K562 (cell line): ENCODE measurements around the gene HES6. TPM values are rescaled to one million over a fixed set of nuclear protein-coding genes. Genes with fewer than 3 reads are reported as not detected.

ENCODE experiments used
- PHF21A ChIP-seq: fragments of 450-650 bp; IDR thresholded peaks from 2 replicates; pipeline ENCODE4 v1.6.1; 2017; ENCODE audit warnings: low read depth, borderline replicate concordance
- RFX5 ChIP-seq: IDR thresholded peaks from 2 replicates; pipeline ENCODE4 v1.6.1; 2011; ENCODE audit warnings: low read depth, mild to moderate bottlenecking, improper control_type of control experiment, low read length
- polyA plus RNA-seq, 8 experiments: library from polyadenylated mRNA; depleted of rRNA in 4 of 8; stranded (reverse) in 5 of 8; unstranded in 3 of 8; fragments of >200 nt; fragmentation: Nextera tagmentation in 2 of 8; fragmentation: Illumina TruSeq in 1 of 8; extraction: Ambion mirVana in 2 of 8; extraction: Trizol in 1 of 8; gene quantifications; 2 replicates each; pipeline versions ENCODE4 v1.2.1 to v1.2.3, GENCODE V29; 2011 to 2014; ENCODE audit warnings: inconsistent platforms in 1 of 8, missing spikeins in 1 of 8
- total RNA-seq, 7 experiments: library from RNA; depleted of rRNA in 6 of 7; stranded (reverse); fragments of >200 nt in 6 of 7; fragmentation: Illumina TruSeq in 2 of 7; extraction: Trizol in 2 of 7; gene quantifications; 2 replicates each; pipeline versions ENCODE4 v1.2.1 to v1.2.3, GENCODE V29; 2011 to 2021; ENCODE audit warnings: low replicate concordance in 1 of 7
- TF ChIP-seq, protein P1 (sequence below): fragments of 250-450 bp; sonication (Bioruptor Pico); IDR thresholded peaks from 2 replicates; pipeline ENCODE4 v1.4.0; 2020
- TF ChIP-seq, protein P2 (sequence below), 2 experiments: fragments of 450-650 bp in 1 of 2; sonication (generic) in 1 of 2; formaldehyde crosslinking in 1 of 2; IDR thresholded peaks in 1 of 2; conservative IDR thresholded peaks in 1 of 2; 2 replicates each; pipeline versions ENCODE4 v1.6.1 to v1.8.1; 2016 to 2023; ENCODE audit warnings: mild to moderate bottlenecking in 2 of 2, moderate library complexity in 2 of 2, inconsistent platforms in 1 of 2, missing genetic modification reagents in 1 of 2
- TF ChIP-seq, protein P3 (sequence below): fragments of 450-650 bp; IDR thresholded peaks from 2 replicates; pipeline ENCODE4 v1.6.1; 2016; ENCODE audit warnings: low read depth

HES6 gene
- total and polyA plus RNA-seq, 9 of the 15 experiments (the other 6 are each of a cell fraction or from before 2014, with no cell fraction given) = 6.2 to 133 (median 29.2) TPM

DNA sequence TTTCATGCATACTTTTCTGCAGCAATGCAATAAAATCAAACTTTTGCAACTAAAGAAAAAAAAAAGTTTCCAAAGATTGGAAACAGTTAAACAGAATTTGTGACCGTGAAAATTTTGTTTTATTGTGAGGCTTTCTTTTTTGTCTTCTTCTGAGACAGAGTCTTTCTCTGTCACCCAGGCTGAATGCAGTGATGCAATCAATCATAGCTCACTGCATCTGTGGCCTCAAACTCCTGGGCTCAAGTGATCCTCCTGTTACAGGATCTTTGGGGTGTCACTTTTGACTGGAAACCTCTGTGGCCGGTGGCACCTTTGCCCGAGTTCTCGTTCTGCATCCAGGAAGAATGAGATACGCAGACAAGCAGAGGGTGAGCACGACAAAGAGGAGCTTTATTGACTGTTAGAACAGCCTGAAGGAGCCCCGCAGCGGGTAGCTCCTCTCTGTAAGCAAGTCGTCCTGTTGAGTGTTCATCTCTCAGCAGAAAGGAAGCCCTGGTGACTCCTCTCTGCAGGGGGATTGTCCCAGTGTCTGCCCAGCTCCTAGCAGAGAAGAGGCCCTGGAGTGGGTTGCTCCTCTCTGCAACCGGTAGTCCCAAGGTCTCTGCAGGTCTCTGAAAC is 19.5 kb downstream of the HES6 start (continued):
- TF ChIP-seq, protein P1, sequence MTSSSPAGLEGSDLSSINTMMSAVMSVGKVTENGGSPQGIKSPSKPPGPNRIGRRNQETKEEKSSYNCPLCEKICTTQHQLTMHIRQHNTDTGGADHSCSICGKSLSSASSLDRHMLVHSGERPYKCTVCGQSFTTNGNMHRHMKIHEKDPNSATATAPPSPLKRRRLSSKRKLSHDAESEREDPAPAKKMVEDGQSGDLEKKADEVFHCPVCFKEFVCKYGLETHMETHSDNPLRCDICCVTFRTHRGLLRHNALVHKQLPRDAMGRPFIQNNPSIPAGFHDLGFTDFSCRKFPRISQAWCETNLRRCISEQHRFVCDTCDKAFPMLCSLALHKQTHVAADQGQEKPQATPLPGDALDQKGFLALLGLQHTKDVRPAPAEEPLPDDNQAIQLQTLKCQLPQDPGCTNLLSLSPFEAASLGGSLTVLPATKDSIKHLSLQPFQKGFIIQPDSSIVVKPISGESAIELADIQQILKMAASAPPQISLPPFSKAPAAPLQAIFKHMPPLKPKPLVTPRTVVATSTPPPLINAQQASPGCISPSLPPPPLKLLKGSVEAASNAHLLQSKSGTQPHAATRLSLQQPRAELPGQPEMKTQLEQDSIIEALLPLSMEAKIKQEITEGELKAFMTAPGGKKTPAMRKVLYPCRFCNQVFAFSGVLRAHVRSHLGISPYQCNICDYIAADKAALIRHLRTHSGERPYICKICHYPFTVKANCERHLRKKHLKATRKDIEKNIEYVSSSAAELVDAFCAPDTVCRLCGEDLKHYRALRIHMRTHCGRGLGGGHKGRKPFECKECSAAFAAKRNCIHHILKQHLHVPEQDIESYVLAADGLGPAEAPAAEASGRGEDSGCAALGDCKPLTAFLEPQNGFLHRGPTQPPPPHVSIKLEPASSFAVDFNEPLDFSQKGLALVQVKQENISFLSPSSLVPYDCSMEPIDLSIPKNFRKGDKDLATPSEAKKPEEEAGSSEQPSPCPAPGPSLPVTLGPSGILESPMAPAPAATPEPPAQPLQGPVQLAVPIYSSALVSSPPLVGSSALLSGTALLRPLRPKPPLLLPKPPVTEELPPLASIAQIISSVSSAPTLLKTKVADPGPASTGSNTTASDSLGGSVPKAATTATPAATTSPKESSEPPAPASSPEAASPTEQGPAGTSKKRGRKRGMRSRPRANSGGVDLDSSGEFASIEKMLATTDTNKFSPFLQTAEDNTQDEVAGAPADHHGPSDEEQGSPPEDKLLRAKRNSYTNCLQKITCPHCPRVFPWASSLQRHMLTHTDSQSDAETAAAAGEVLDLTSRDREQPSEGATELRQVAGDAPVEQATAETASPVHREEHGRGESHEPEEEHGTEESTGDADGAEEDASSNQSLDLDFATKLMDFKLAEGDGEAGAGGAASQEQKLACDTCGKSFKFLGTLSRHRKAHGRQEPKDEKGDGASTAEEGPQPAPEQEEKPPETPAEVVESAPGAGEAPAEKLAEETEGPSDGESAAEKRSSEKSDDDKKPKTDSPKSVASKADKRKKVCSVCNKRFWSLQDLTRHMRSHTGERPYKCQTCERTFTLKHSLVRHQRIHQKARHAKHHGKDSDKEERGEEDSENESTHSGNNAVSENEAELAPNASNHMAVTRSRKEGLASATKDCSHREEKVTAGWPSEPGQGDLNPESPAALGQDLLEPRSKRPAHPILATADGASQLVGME (CRISPR knock-in tag) = no peak
- TF ChIP-seq RFX5 = no peak
- TF ChIP-seq, protein P2, sequence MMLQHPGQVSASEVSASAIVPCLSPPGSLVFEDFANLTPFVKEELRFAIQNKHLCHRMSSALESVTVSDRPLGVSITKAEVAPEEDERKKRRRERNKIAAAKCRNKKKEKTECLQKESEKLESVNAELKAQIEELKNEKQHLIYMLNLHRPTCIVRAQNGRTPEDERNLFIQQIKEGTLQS (IDR thresholded peaks at IDR 0.05) = peak; percentile 29; the same call in 1 of the 2 replicates
- TF ChIP-seq, protein P2 (CRISPR knock-in tag; conservative IDR thresholded peaks at IDR 0.05) = no peak
- TF ChIP-seq, protein P3, sequence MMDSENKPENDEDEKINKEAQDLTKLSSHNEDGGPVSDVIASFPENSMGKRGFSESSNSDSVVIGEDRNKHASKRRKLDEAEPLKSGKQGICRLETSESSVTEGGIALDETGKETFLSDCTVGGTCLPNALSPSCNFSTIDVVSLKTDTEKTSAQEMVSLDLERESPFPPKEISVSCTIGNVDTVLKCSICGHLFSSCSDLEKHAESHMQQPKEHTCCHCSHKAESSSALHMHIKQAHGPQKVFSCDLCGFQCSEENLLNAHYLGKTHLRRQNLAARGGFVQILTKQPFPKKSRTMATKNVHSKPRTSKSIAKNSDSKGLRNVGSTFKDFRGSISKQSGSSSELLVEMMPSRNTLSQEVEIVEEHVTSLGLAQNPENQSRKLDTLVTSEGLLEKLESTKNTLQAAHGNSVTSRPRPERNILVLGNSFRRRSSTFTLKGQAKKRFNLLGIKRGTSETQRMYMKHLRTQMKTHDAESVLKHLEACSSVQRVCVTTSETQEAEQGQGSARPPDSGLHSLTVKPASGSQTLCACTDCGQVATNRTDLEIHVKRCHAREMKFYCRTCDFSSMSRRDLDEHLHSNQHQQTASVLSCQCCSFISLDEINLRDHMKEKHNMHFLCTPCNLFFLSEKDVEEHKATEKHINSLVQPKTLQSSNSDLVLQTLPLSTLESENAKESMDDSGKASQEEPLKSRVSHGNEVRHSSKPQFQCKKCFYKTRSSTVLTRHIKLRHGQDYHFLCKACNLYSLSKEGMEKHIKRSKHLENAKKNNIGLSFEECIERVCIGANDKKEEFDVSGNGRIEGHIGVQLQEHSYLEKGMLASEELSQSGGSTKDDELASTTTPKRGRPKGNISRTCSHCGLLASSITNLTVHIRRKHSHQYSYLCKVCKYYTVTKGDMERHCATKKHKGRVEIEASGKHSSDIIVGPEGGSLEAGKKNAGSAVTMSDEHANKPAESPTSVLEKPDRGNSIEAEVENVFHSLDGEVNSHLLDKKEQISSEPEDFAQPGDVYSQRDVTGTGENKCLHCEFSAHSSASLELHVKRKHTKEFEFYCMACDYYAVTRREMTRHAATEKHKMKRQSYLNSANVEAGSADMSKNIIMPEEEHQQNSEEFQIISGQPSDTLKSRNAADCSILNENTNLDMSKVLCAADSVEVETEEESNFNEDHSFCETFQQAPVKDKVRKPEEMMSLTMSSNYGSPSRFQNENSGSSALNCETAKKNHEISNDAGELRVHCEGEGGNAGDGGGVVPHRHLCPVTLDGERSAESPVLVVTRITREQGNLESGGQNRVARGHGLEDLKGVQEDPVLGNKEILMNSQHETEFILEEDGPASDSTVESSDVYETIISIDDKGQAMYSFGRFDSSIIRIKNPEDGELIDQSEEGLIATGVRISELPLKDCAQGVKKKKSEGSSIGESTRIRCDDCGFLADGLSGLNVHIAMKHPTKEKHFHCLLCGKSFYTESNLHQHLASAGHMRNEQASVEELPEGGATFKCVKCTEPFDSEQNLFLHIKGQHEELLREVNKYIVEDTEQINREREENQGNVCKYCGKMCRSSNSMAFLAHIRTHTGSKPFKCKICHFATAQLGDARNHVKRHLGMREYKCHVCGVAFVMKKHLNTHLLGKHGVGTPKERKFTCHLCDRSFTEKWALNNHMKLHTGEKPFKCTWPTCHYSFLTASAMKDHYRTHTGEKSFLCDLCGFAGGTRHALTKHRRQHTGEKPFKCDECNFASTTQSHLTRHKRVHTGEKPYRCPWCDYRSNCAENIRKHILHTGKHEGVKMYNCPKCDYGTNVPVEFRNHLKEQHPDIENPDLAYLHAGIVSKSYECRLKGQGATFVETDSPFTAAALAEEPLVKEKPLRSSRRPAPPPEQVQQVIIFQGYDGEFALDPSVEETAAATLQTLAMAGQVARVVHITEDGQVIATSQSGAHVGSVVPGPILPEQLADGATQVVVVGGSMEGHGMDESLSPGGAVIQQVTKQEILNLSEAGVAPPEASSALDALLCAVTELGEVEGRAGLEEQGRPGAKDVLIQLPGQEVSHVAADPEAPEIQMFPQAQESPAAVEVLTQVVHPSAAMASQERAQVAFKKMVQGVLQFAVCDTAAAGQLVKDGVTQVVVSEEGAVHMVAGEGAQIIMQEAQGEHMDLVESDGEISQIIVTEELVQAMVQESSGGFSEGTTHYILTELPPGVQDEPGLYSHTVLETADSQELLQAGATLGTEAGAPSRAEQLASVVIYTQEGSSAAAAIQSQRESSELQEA = no peak
- TF ChIP-seq PHF21A = no peak
